Islet precursor cell (in vitro differentiated cells): ENCODE measurements around the gene PAIP2.
"Not testable (repeated sequence)": the region's sequence is repeated elsewhere in the genome, so short reads cannot be mapped to it uniquely, and the experiment has no call there.

Source experiments
- DNase-seq: peaks from one replicate; pipeline ENCODE4 v3.0.0-alpha.2; 2018

Gene PAIP2

DNA sequence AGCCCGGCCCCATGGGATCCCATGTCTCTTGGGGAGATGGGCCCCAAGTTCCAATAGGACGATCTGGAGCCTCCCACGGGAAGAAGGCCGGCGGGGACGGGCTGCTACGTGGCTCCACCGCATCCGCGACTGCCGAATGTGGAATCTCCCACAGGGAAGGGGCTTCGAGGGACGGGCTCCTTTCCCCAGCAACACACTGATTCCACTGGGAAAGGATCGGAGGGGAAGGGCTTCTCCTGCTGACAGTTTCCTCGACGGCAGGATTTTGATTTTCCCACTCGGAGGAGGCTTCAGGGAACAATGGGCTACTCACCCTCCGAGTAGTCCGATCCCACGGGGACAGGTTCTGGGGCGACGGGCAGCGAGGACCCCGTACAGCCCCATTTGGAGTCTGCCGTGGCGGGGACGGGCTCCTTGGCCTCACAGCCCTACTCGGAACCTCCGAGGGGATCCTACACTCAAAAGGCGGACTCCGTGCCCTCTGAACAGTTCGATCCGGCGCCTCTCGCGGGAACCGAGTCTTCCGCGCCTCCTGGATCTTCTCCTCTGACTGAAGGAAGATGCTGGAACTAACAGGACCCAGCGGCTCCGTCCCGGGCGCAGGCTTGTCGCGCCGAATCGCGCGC lies 52.0 kb downstream of the PAIP2 start:
- DNase-seq = no peak

DNA sequence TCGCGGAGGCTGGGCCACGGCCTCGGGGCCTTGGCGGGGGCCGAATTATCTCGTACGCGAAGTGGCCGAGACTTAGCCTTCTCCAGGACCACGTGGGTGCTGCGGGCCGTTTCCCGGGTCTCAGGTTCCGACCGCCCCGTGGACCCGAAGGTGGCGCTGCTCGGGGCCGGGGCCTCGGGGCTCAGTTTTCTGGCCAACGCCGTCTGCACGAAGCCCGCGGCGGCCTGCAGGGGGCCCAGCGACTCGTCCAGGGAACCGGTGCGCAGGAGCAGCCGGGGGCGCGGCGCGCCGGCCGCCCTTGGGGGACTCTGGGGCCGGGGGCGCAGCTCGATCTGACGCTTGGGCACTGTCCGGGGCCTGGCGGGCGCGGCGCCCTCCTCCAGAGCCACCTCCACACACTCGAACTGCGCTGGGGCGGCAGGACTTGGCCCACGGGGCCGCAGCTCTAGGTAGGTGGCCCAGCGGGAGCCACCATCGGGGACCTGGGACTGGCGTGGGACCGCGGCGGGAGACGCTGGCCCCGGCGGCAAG lies 52.5 kb downstream of the PAIP2 start:
- DNase-seq = peak; percentile 84

DNA sequence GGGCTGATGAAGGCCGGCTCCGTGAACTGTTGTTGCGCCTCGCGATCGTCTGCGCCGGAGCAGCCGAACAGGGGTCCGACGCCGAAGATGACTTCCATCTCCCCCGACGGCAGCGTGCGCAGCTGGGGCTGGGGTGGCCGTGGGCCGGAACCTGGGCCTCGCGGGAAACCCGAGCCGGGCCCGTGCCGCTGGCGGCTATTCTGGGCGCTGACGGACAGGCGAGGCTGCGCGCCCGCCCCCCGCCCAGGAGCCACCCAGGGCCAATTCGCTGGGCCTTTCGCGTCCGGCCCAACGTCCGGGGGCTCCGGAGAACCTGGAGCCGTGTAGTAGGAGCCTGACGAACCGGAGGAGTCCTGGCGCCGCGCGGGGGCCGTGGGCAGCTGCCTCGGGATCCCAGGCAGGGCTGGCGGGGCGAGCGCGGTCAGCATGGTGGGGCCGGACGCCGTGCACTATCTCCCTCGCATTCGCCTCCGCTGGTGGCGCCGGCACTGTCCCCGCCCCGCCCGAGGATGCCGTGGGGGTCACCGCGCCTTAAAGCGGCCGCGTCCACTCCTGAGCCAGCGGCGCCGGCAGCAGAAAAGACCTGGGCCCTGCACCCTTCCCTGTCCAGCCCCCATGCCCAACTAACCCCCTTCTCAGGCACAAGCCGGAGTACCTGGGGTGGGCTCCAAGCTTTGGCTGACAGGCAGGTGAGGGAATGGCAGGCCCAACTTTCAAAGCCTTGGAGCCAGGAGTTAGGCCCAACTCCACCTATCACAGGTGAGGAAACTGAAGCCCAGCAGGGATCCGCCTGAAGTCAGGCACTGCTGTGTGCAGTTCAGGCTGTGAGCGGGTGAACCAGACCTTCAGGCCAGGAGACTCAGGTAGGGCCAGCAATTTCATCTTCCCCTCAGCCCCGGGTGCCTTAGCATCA lies 53.3 kb downstream of the PAIP2 start, which contains the start of gene PROB1:
TSS of gene PROB1 (minus strand) at position 451 of the 913 bp plus-strand sequence. CDS start at position 428, 23 bp downstream.
- DNase-seq = no peak

DNA sequence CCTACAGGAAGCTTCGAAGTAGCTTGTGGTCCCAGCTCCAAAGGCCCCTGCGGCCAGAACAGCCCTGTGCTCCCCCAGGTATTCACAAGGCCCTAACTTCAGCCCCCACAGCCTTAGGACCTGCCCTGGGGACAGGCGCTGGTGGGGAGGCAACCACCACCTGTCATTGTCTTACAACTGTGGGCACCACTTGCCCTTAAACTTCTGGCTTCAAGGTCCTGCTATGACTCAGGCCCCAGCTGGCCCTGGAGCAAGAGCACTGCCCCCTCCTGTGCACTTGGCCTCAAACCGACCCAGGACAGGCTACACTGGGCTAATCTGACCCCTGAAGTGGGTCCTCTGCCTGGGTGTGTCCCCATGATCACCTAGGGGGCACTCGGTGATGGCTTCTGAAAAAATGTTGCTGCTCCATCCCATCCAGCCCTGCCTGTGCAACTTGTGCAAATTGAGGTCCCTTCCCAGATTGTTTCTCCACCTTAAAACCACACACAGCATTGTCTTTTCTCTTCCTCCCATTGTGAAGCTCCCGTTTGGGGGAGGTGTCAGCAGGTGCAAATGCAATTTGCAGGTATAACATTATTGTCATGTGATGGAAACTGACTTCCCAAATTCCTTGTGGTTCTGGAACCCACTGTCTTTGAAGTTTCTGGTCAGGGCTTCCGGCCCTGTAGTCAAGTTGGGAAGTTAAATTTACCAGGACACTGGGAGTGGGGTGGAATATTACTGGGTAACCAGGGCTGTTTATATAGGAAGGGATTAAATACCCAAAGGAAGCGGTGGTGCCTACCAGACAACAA lies 54.4 kb downstream of the PAIP2 start:
- DNase-seq = no peak

DNA sequence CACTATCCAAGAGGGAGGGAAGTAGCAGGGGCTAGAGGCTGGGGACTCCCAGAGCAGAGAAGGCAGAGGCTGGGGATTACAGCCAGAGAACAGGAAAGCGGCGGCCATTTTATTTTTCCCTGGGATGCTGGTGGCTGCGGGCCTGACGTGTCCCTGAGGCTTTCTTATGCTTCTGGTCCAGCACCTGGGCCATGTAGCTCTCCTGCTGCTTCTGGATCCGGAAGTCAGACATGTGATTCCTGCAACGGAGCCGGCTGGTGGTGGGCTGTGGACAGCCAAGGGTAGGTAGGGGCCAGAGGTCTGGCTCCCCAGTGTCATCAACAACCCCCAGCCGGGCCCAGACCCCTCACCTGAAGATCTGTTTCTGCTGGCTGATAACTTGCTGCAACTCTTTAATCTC lies 55.0 kb downstream of the PAIP2 start:
- no peak for DNase-seq

DNA sequence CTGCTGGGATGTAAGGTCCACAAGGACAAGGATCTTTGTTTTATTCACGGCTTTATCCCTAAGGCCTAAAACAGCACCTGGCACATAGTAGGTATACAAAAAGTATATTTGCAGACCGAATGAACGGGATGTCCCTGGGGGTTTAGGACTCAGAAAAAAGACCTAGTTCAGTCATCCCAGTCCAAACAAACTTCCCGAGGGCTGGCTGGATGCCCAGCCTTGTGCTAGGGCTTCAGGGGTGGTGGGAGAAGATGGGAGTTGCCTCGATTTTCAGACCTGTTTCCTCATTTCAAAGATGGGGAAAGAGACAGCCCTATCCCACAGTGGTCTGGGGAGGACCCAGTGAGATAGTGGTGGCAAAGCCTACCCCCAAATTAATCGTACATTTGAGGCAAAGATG lies 56.3 kb downstream of the PAIP2 start:
- no peak for DNase-seq

DNA sequence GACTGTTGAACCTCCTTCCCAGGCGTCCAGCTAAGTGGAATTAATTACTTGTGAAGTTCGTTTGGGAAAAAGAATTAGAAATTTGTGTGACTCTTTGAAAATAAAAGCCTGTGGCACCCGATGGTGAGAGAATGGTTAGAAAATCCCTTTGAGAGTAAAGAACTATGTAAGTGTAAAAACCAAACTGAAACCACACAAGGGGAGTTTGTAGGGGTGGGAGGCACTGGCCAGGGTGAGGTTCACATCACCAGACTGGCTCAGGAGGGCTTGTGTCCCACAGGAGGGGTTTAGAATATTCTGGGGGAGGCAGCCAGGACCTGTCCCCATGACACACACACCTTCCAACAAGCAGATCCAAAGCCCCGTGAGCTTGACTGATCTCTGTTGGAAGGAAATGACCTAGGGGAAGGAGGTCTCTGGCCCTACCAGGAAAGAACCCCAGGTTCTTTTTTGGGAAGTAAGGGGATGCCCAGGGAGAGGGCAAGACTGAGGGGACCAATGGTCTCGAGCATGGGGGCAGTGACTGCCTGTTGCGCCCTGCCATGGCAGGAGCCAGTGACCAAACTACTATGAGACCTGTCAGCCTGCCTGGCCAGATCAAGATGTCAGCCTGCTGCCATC lies 58.0 kb downstream of the PAIP2 start:
- DNase-seq = no peak

DNA sequence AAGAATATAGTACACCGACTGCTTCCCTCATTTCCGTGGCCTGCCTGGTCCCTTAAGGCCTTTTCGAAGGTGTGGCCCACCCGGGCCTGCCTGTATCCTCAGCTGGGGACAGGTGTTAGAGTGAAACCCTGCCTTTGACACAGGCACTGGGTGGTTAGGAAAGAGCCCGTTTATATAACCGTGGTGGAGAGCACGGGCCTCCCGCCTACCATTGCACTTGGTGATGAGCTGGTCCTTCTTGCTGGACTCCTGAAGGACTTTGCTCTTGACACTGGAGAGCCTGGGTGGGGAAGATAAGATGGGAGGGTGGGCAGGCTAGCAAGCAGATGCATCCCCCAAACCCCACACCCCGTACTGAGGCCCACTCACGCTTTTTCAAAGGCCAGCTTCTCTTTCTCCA lies 59.9 kb downstream of the PAIP2 start:
- no peak for DNase-seq

DNA sequence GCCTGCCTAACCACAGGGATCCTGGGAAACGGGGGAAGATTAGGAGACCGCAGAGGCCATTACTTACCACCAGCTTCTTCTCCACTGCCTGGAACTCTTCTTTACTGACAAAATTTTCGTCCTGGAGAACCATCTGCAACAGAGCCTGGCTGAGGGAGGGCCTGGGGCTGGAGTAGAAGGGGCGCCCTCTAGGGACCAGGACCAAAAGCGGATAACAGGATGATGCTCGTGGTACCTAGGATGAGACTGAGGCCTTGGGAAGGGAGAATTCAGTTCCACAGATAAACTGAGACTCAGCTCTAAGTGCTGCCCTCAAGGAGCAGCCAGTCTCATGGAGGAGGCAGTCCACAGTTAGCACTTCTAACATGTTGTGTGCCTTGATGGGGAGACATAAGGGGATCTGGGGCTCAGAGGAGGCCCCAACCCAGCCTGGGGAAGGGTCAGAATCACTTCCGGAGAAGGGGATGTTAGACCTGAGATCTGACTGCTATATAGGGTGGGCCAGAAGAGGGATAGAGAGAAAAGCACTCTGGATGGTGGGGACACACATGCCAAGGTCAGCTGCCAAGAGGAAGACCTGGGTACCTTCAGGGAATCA lies 61.0 kb downstream of the PAIP2 start:
- peak; percentile 64 for DNase-seq

DNA sequence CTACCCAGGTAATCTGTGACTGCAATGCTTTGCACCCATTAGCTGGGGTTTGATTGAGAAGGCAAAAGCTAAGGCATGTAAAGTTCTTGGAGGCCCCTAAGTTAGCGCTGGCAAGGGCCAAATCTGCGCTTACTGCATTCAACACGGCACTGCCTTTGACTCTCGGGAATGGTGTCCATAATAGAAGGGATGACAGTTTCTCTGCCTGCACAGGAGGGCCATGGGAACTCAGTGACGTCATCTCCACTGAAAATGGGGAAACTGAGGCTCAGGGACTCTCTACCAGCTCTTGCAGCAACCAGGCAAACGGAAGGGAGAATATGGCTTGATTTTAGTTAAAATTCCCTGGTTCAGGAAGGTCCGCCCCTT lies 61.7 kb downstream of the PAIP2 start:
- no peak for DNase-seq

DNA sequence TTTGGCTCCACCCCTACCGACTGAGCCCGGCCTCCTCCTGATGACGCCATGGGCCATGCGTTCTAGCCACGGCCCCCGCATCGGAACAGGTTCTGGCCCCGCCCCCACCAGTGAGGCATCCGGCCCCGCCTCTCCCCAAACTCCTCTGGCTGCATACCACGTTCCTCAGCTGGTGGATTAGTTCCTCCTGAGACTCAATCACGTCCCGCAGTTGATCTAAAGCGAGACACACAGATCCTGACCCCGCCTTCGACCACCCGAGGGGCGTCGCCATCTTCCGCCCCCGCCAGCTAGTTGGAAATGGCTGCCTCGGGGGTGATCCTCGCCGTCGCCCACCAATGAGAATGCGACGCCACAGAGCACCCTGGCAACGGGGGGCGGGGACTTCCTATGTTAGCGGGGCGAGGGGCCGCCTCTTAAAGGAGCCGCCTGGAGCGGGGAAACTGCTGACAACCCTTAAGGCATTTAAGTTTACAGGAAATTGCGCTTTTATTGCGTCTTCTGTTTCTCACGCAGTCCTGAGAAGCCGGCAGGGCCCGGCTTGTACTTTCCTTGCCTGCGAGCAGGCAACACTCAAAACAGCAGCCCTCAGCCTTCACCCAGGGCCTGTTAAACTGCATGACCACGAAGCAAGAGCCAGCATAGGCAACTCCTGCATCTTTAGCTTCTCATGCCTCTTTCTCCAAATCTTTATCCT lies 62.3 kb downstream of the PAIP2 start, which contains the start of gene SPATA24:
TSS of gene SPATA24 (minus strand) at position 303 of the 697 bp plus-strand sequence. CDS start at position 274, 29 bp downstream.
- peak; percentile 99 for DNase-seq

DNA sequence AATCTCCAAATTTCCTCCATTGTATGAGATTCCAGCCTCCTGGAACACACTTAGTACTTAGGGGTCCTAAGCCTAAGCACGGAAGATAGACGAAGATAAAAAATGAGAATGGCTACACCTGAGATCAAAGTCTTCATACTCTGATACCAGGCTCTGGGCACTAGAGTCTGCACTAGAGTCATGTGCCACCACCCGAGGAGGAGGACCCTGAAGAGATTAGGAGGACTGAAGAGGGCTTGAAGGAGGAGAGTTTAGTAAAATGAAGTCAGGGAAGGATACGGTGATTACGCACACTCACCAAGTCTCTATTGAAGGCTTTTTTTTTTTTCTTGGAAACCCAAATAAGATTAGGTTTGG lies 62.8 kb downstream of the PAIP2 start:
- no peak for DNase-seq

DNA sequence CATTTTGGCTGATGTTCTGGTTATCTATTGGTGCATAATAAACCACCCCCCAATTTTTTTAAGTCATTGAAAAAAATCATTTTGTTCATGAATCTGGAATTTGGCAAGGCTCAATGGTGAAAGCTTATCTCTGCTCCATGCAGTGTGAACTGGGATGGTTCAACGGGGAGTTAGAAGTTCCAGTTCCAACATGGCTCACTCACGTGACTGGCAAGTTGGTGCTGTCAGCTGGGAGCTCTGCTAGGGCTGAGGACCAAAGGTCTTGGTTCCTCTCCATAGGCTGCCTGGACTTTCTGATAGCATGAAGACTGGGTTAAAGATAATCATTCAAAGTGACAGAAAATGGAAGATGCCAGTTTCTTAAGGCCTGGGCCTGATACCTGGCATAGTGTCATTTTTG lies 65.3 kb downstream of the PAIP2 start:
- DNase-seq = no peak

DNA sequence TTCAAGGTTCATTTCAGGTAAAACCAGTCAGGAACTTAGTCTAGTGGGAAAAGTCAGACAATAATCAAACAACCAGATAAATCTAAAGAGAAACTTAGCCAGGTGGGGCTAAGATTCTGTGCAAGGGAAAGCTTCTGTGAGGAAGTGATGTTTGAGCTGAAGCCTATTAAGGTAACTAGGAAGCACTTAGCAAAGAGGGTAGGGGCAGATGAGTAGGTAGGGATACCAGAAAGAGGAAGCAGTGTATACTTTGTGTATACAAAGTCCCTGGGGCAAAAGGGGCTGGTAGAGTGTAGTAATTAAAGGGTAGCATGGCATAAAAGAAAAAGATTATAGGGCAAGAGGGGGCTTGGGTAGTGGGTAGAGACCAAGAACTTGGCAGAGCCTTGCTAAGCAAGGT lies 65.9 kb downstream of the PAIP2 start:
- no peak for DNase-seq

DNA sequence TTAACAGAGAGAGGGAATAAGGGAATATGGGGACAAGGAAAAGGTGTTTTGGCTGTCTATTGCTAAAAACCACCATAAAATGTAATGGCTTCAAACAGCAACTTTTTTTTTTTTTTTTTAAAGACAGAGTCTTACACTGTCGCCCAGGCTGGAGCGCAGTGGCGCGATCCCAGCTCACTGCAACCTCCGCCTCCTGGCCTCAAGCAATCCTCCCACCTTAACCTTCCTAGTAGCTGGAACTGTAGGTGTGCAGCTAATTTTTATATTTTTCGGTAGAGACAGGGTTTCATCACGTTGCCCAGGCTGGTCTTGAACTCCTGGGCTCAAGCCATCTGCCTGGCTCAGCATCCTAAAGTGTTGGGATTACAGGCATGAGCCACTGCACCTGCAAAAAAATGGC lies 66.5 kb downstream of the PAIP2 start:
- no peak for DNase-seq

DNA sequence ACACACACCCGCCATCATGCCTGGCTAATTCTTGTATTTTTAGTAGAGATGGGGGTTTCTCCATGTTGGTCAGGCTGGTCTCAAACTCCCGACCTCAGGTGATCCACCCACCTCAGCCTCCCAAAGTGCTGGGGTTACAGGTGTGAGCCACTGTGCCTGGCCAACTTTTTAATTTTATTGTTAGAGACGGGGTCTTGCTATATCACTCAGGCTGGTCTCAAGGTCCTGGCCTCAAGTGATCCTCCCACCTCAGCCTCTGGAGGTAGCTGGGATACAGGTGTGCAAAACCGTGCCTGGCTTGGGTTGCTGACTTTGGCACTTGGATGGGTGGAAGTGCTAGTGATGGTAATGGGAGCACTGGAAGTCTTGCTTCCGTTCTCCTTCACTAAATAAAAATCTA lies 67.5 kb downstream of the PAIP2 start:
- not testable (repeated sequence) for DNase-seq

DNA sequence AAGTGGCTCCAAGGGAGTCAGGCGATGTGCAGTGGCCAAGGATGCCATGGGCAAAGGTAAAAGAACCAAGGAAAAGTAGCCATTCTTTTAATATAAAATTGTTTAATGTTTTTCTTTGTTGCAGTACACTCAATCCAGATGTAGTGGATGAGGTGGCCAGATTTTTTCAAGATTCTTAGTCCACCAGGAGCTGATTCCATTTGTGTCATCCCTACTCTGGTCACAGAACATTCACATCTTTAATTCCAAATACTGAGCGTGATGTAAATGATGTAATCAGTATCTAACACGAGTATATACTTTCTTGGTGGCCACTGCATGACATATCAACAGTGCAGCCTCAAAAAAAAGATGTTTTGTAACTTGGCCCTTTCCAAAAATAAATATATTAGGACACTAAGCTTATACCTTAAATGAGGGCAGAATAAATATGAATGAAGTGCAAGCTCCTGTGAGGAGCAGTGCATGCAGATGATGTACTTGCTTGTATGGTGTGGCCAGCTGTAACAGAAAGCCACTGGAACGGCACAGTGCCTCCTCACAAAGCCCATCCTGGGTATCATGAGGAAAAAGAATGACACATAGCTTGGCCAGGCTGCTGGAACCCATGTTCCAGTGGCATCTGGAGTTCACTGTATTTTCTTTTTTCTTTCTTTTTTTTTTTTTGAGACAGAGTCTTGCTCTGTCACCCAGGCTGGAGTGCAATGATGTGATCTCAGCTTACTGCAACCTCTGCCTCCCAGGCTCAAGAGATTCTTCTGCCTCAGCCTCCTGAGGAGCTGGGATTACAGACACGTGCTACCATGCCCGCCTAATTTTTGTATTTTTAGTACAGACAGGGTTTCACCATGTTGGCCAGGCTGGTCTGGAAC lies 68.7 kb downstream of the PAIP2 start:
- peak; percentile 17 for DNase-seq

DNA sequence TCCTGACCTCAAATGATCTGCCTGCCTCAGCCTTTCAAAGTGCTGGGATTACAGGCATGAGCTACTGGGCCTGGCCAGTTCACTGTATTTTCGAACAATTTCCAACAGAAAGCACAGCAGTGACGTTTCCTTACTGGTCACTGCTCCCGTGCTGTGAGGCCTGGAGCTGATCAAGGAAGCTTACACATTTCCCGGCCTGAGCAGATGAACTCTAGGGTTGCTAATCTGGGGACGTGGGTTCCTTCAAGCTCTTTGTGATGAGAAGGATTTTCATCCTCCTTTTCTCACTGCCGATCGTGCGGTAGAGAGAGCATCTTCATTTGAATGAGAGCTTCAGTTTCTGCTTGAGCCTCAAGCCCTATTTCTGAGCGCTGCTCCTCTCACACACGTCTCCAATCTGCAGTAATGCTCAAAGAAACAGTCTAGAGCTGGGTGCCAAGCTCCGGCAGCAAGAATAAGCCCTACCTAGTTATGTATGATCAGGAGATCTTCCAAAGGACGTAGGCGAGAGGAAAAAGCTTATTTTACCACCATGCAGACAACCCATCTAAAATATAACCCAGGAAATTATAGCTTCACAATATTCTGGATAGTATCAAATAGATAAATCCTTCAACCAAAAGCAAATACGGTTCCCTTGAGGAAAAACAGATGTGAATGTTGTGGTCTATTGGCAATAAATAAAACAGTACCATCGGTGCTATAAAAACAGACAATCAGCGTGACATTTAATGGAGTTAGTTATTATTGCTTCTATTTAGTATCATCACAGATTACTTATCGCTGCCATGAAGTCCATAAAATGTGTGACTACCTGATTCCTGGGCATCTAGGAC lies 69.6 kb downstream of the PAIP2 start:
- DNase-seq = peak; percentile 30

DNA sequence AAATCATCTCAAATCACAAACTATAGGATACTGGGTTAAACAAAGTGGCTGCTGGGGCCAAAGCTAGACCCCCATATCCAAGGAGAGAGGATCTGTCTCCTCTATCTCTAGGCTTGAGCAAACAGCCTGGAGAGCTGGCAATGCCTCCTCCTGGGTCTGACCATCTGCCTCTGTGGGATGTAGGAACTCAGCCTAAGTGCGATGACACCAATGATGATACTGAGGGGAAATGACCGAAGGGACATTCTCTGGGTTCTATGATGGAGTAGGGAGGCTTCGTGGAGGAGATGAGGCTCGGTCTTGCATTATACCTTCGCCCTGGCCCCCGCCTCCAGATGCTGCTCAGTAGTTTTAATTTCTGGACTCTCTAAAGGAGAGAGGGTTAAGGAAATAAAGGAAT lies 71.5 kb downstream of the PAIP2 start:
- DNase-seq = peak; percentile 23

DNA sequence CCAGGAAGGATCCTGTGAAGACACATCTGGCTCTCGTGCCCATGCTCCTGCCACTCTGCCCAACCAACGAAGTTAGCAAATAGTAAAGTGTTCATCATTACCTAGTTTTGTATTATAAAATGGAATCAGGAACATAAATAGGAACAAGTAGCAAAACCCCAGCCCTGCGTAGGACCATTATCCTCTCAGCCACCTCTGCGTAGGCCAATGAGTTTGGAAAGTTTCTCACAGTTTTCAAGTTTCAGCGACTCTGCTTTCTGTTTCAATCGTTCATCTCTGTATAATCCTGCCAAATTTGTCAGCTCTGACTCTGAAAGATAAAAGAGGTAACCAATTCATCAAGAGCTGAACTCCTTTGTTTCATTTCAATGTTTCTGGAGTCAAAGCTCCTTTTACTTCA lies 72.3 kb downstream of the PAIP2 start:
- no peak for DNase-seq
